NT2/D1 (cell line): ENCODE data around the gene IL32.

Experiments
- DNase-seq: peaks from one replicate; pipeline ENCODE4 v3.0.0-alpha.2; 2011; ENCODE audit warnings: low read depth, low spot score
- H3K27me3 ChIP-seq: 2 replicates; pipeline ENCODE4 v1.6.0; 2011; ENCODE audit warnings: mild to moderate bottlenecking; ENCODE audit not compliant: insufficient read length, insufficient read depth
- H3K36me3 ChIP-seq: 2 replicates; pipeline ENCODE4 v1.6.1; 2011; ENCODE audit warnings: mild to moderate bottlenecking, low read length, mixed read lengths; ENCODE audit not compliant: insufficient read depth, insufficient read length
- H3K4me1 ChIP-seq: 2 replicates; pipeline ENCODE4 v1.5.1; 2011; ENCODE audit not compliant: insufficient read depth, insufficient read length
- H3K4me3 ChIP-seq: 2 replicates; pipeline ENCODE4 v1.5.1; 2011; ENCODE audit warnings: low read depth; ENCODE audit not compliant: insufficient read length
- H3K9ac ChIP-seq: 2 replicates; pipeline ENCODE4 v1.6.0; 2011; ENCODE audit warnings: low read depth; ENCODE audit not compliant: insufficient read length
- H3K9me3 ChIP-seq: 2 replicates; pipeline ENCODE4 v1.5.1; 2011; ENCODE audit warnings: mild to moderate bottlenecking, low read length; ENCODE audit not compliant: insufficient read depth
- SUZ12 ChIP-seq: IDR thresholded peaks from 2 replicates; pipeline ENCODE4 v1.6.1; 2011; ENCODE audit not compliant: insufficient read length, insufficient read depth; ENCODE audit errors: extremely low read depth
- YY1 ChIP-seq: IDR thresholded peaks from 2 replicates; pipeline ENCODE4 v1.6.1; 2011; ENCODE audit not compliant: insufficient read length, insufficient read depth
- ZNF274 ChIP-seq: IDR thresholded peaks from 2 replicates; pipeline ENCODE4 v1.6.1; 2011; ENCODE audit warnings: mild to moderate bottlenecking, low read depth, low read length

IL32 gene

GRCh38 chr16:3038256-3038655 is 27.2 kb upstream of the IL32 start:
- Histone ChIP-seq H3K9ac (no peak overlapping the region), H3K4me1 (peaks cover 21% of the 10 kb centered on the region), H3K9me3 (no peaks in the 10 kb centered on the region), H3K4me3 (no peak overlapping the region), H3K27me3 (peaks cover 66% of the 10 kb centered on the region), H3K36me3 (no peaks in the 10 kb centered on the region)
- TF ChIP-seq SUZ12, result no peak
- no peak for TF ChIP-seq ZNF274
- no peak for TF ChIP-seq YY1
- DNase-seq, result no peak

- no peak for TF ChIP-seq YY1
- TF ChIP-seq SUZ12, result no peak
- TF ChIP-seq ZNF274, result no peak
- DNase-seq, result no peak
- Histone ChIP-seq H3K27me3 (peaks cover 67% of the 10 kb centered on the region), H3K4me1 (peaks cover 21% of the 10 kb centered on the region), H3K9ac (no peak overlapping the region), H3K4me3 (no peak overlapping the region), H3K36me3 (no peaks in the 10 kb centered on the region), H3K9me3 (no peaks in the 10 kb centered on the region)
Observed at GRCh38 chr16:3038896-3039295, 26.5 kb upstream of the IL32 start.

GRCh38 chr16:3042376-3042775 is 23.1 kb upstream of the IL32 start:
- peaks cover 19% of the 10 kb centered on the region for H3K4me1 ChIP-seq
- no peak overlapping the region for H3K9ac ChIP-seq
- DNase-seq, result no peak
- H3K27me3 ChIP-seq, result peaks cover 66% of the 10 kb centered on the region
- no peak overlapping the region for H3K4me3 ChIP-seq
- no peaks in the 10 kb centered on the region for H3K9me3 ChIP-seq
- H3K36me3 ChIP-seq, result no peaks in the 10 kb centered on the region
- no peak for TF ChIP-seq YY1
- no peak for TF ChIP-seq ZNF274
- no peak for TF ChIP-seq SUZ12

- no peak for TF ChIP-seq SUZ12
- no peak for TF ChIP-seq ZNF274
- no peak for TF ChIP-seq YY1
- H3K9me3 ChIP-seq, result no peaks in the 10 kb centered on the region
- H3K4me3 ChIP-seq, result no peak overlapping the region
- H3K4me1 ChIP-seq, result peaks cover 5% of the 10 kb centered on the region
- H3K36me3 ChIP-seq, result no peaks in the 10 kb centered on the region
- DNase-seq, result no peak
- H3K9ac ChIP-seq, result no peak overlapping the region
- H3K27me3 ChIP-seq, result peaks cover 64% of the 10 kb centered on the region
Observed at GRCh38 chr16:3044708-3045107, 20.7 kb upstream of the IL32 start.

- no peak for DNase-seq
- Histone ChIP-seq H3K9ac (peak within 1 kb of the TSS; percentile 83), H3K9me3 (no peaks in the 10 kb centered on the region), H3K27me3 (peaks cover 66% of the 10 kb centered on the region), H3K4me1 (peaks cover 10% of the 10 kb centered on the region), H3K36me3 (no peaks in the 10 kb centered on the region), H3K4me3 (peak within 1 kb of the TSS; percentile 56)
- TF ChIP-seq SUZ12 (no peak), ZNF274 (no peak), YY1 (no peak)
Observed at GRCh38 chr16:3045758-3046640, 19.4 kb upstream of the IL32 start, which contains the start of gene MMP25. Gene MMP25 (plus strand): TSS chr16:3046561. CDS start chr16:3046918, 357 bp downstream.

GRCh38 chr16:3046641-3047386 is 18.6 kb upstream of the IL32 start:
- no peaks in the 10 kb centered on the region for H3K36me3 ChIP-seq
- H3K9me3 ChIP-seq, result no peaks in the 10 kb centered on the region
- no peak for TF ChIP-seq ZNF274
- H3K4me1 ChIP-seq, result peaks cover 10% of the 10 kb centered on the region
- peak overlapping the region; percentile 56 for H3K4me3 ChIP-seq
- H3K9ac ChIP-seq, result peak overlapping the region; percentile 82
- peaks cover 66% of the 10 kb centered on the region for H3K27me3 ChIP-seq
- DNase-seq, result no peak

- no peak overlapping the region for H3K4me3 ChIP-seq
- H3K9ac ChIP-seq, result peak overlapping the region; percentile 82
- DNase-seq, result no peak
- no peaks in the 10 kb centered on the region for H3K9me3 ChIP-seq
- peaks cover 66% of the 10 kb centered on the region for H3K27me3 ChIP-seq
- H3K36me3 ChIP-seq, result no peaks in the 10 kb centered on the region
- H3K4me1 ChIP-seq, result peaks cover 10% of the 10 kb centered on the region
- TF ChIP-seq SUZ12, result no peak
- no peak for TF ChIP-seq YY1
- no peak for TF ChIP-seq ZNF274
Observed at GRCh38 chr16:3047387-3047720, 18.1 kb upstream of the IL32 start.
